GM19240 (cell line): Measurements from ENCODE around the gene GIMAP6.
"Not testable (repeated sequence)": the region's sequence is repeated elsewhere in the genome, so short reads cannot be mapped to it uniquely, and the experiment has no call there.

ENCODE experiments used
- DNase-seq: peaks from one replicate; pipeline ENCODE4 v3.0.0; 2011; ENCODE audit warnings: low spot score; ENCODE audit not compliant: insufficient read length

GIMAP6 gene

GRCh38 chr7:150645259-150646020 is 13.3 kb upstream of the GIMAP6 start:
- DNase-seq: no peak

- DNase-seq: no peak
These were observed 10.7 kb upstream of the GIMAP6 start for GRCh38 chr7:150642926-150643325.

- no peak for DNase-seq
These were observed 9.7 kb upstream of the GIMAP6 start for GRCh38 chr7:150641854-150642253.

- DNase-seq: no peak
These were observed 1.7 kb upstream of the GIMAP6 start for GRCh38 chr7:150633926-150634325.

GRCh38 chr7:150631084-150631826 is 930 bp downstream of the GIMAP6 start:
- DNase-seq: no peak

GRCh38 chr7:150629347-150629746 is 2.8 kb downstream of the GIMAP6 start:
- DNase-seq: no peak

- no peak for DNase-seq
These were observed 4.2 kb downstream of the GIMAP6 start for GRCh38 chr7:150627959-150628358.

- DNase-seq: no peak
These were observed 5.5 kb downstream of the GIMAP6 start for GRCh38 chr7:150626696-150627095.

GRCh38 chr7:150621376-150621775 is 10.8 kb downstream of the GIMAP6 start:
- no peak for DNase-seq

GRCh38 chr7:150620617-150621371 is 11.4 kb downstream of the GIMAP6 start:
- no peak for DNase-seq

GRCh38 chr7:150620061-150620460 is 12.1 kb downstream of the GIMAP6 start:
- no peak for DNase-seq

- DNase-seq: not testable (repeated sequence)
These were observed 16.9 kb downstream of the GIMAP6 start for GRCh38 chr7:150615221-150615755.

- DNase-seq: not testable (repeated sequence)
These were observed 17.8 kb downstream of the GIMAP6 start for GRCh38 chr7:150614426-150614825.

- no peak for DNase-seq
These were observed 18.3 kb downstream of the GIMAP6 start for GRCh38 chr7:150613880-150614279.

GRCh38 chr7:150612925-150613324 is 19.3 kb downstream of the GIMAP6 start:
- DNase-seq: no peak

GRCh38 chr7:150610233-150610632 is 22.0 kb downstream of the GIMAP6 start:
- DNase-seq: no peak

GRCh38 chr7:150603600-150603999 is 28.6 kb downstream of the GIMAP6 start:
- not testable (repeated sequence) for DNase-seq

GRCh38 chr7:150595361-150595760 is 36.8 kb downstream of the GIMAP6 start:
- no peak for DNase-seq

GRCh38 chr7:150594805-150595204 is 37.4 kb downstream of the GIMAP6 start:
- DNase-seq: no peak

- no peak for DNase-seq
These were observed 44.6 kb downstream of the GIMAP6 start for GRCh38 chr7:150587551-150587950.

- DNase-seq: no peak
These were observed 45.4 kb downstream of the GIMAP6 start for GRCh38 chr7:150586785-150587152.
